Liver (tissue), 9 donors: Measurements from ENCODE around the gene ARPC4. TPM values are rescaled to one million over a fixed set of nuclear protein-coding genes. Genes with fewer than 3 reads are reported as not detected.

Experiments used
- DNase-seq: peaks from one replicate; pipeline ENCODE4 v3.0.0-alpha.2; 2017; ENCODE audit warnings: low spot score
- H3K27ac ChIP-seq, 2 donors: one replicate each; pipeline ENCODE4 v1.7.0; 2013; ENCODE audit warnings: inconsistent platforms in 2 of 2, low read length in 2 of 2, control low read depth in 1 of 2, low read depth in 1 of 2, mild to moderate bottlenecking in 1 of 2
- H3K27me3 ChIP-seq, 4 donors: one replicate each; pipeline versions ENCODE4 v1.6.1 to v1.7.0; 2013; ENCODE audit warnings: low read length in 3 of 4, inconsistent platforms in 1 of 4, mild to moderate bottlenecking in 1 of 4, moderate library complexity in 1 of 4; ENCODE audit not compliant: control insufficient read depth in 4 of 4, insufficient read depth in 4 of 4
- H3K36me3 ChIP-seq, 4 donors: one replicate each; pipeline versions ENCODE4 v1.6.1 to v1.7.0; 2013; ENCODE audit warnings: low read length in 3 of 4, mild to moderate bottlenecking in 3 of 4, low read depth in 1 of 4, moderate library complexity in 1 of 4; ENCODE audit not compliant: control insufficient read depth in 4 of 4, insufficient read depth in 3 of 4
- H3K4me1 ChIP-seq, 4 donors: one replicate each; pipeline versions ENCODE4 v1.6.1 to v1.7.0; 2013; ENCODE audit warnings: low read length in 3 of 4, mild to moderate bottlenecking in 3 of 4, moderate library complexity in 1 of 4; ENCODE audit not compliant: control insufficient read depth in 4 of 4, insufficient read depth in 4 of 4
- H3K4me3 ChIP-seq, 3 donors: one replicate each; pipeline versions ENCODE4 v1.6.1 to v1.7.0; 2013; ENCODE audit warnings: low read length in 3 of 3, control low read depth in 1 of 3, low read depth in 1 of 3, mild to moderate bottlenecking in 1 of 3
- H3K9ac ChIP-seq, 2 donors: one replicate each; pipeline ENCODE4 v1.7.0; 2013; ENCODE audit warnings: low read length in 2 of 2, mild to moderate bottlenecking in 2 of 2, moderate library complexity in 2 of 2, control low read depth in 1 of 2, low read depth in 1 of 2
- H3K9me3 ChIP-seq, 4 donors: one replicate each; pipeline versions ENCODE4 v1.6.1 to v1.7.0; 2013; ENCODE audit warnings: low read length in 3 of 4; ENCODE audit not compliant: control insufficient read depth in 4 of 4
- CTCF ChIP-seq: fragments of 150-350 bp; IDR thresholded peaks from 2 replicates; pipeline ENCODE4 v1.5.1; 2017; ENCODE audit warnings: improper control_type of control experiment, low read depth, low read length; ENCODE audit not compliant: missing input control
- EGR1 ChIP-seq, 2 donors: IDR thresholded peaks; 2 replicates each; pipeline ENCODE4 v1.6.1; 2016 to 2018; ENCODE audit warnings: antibody characterized with exemption in 2 of 2, low read depth in 2 of 2
- FOXA1 ChIP-seq: IDR thresholded peaks from 2 replicates; pipeline ENCODE4 v1.6.1; 2016; ENCODE audit warnings: antibody characterized with exemption
- FOXA2 ChIP-seq: IDR thresholded peaks from 2 replicates; pipeline ENCODE4 v1.6.1; 2016; ENCODE audit warnings: antibody characterized with exemption
- GABPA ChIP-seq, 2 donors: IDR thresholded peaks in 1 of 2; conservative IDR thresholded peaks in 1 of 2; 2 replicates each; pipeline ENCODE4 v1.6.1; 2016; ENCODE audit warnings: antibody characterized with exemption in 2 of 2, mild to moderate bottlenecking in 1 of 2, moderate library complexity in 1 of 2
- HNF4A ChIP-seq, 2 donors: conservative IDR thresholded peaks; 2 replicates each; pipeline ENCODE4 v1.6.1; 2016; ENCODE audit warnings: antibody characterized with exemption in 2 of 2, mild to moderate bottlenecking in 2 of 2
- HNF4G ChIP-seq: IDR thresholded peaks from 2 replicates; pipeline ENCODE4 v1.6.1; 2016; ENCODE audit warnings: antibody characterized with exemption
- JUND ChIP-seq, 2 donors: IDR thresholded peaks; 2 replicates each; pipeline ENCODE4 v1.6.1; 2016; ENCODE audit warnings: antibody characterized with exemption in 2 of 2
- NR2F2 ChIP-seq: IDR thresholded peaks from 2 replicates; pipeline ENCODE4 v1.6.1; 2016; ENCODE audit warnings: antibody characterized with exemption
- RAD21 ChIP-seq, 2 donors: IDR thresholded peaks; 2 replicates each; pipeline ENCODE4 v1.6.1; 2016; ENCODE audit warnings: antibody characterized with exemption in 2 of 2, mild to moderate bottlenecking in 2 of 2
- RXRA ChIP-seq, 2 donors: IDR thresholded peaks; 2 replicates each; pipeline ENCODE4 v1.6.1; 2017 to 2018; ENCODE audit warnings: antibody characterized with exemption in 2 of 2, mild to moderate bottlenecking in 1 of 2
- SP1 ChIP-seq: IDR thresholded peaks from 2 replicates; pipeline ENCODE4 v1.6.1; 2018; ENCODE audit warnings: antibody characterized with exemption, mild to moderate bottlenecking
- YY1 ChIP-seq: IDR thresholded peaks from 2 replicates; pipeline ENCODE4 v1.6.1; 2016; ENCODE audit warnings: antibody characterized with exemption, mild to moderate bottlenecking
- ZBTB33 ChIP-seq: IDR thresholded peaks from 2 replicates; pipeline ENCODE4 v1.6.1; 2016; ENCODE audit warnings: antibody characterized with exemption
- WGBS: extraction: QIAGEN DNeasy Blood & Tissue Kit; methylation state at CpG from one replicate; pipeline ENCODE4 v1.1.7; 2013; 5-methylcytosine and 5-hydroxymethylcytosine counted together
- polyA plus RNA-seq, 2 donors: library from polyadenylated mRNA; stranded (reverse) in 1 of 2; unstranded in 1 of 2; fragments of 200-250 nt in 1 of 2; fragments of >200 nt in 1 of 2; fragmentation: Nextera tagmentation in 1 of 2; extraction: Ambion mirVana in 1 of 2; gene quantifications; one replicate each; pipeline versions ENCODE4 v1.2.1 to v1.2.3, GENCODE V29; 2013 to 2015
- total RNA-seq, 2 donors: library from RNA; depleted of rRNA; stranded (reverse); fragments of >200 nt; gene quantifications; one replicate each; pipeline ENCODE4 v1.2.3, GENCODE V29; 2014
- TF ChIP-seq, protein P1 (sequence below): IDR thresholded peaks from 2 replicates; pipeline ENCODE4 v1.6.1; 2016; ENCODE audit warnings: antibody characterized with exemption
- TF ChIP-seq, protein P2 (sequence below): IDR thresholded peaks from 2 replicates; pipeline ENCODE4 v1.6.1; 2016; ENCODE audit warnings: antibody characterized with exemption, mild to moderate bottlenecking
- TF ChIP-seq, protein P3 (sequence below): IDR thresholded peaks from 2 replicates; pipeline ENCODE4 v1.6.1; 2016; ENCODE audit warnings: antibody characterized with exemption
- donor health status: healthy.
- donor health status: healthy.
- donor health status: healthy.
- donor health status: healthy.
- donor health status: healthy.

The ARPC4 gene
- total and polyA plus RNA-seq, 4 donors, result 22.1 to 53.6 (median 52.5) TPM

- no peak overlapping the region for H3K27ac ChIP-seq
- WGBS, result 97% methylated on average over 7 of the region's 7 CpGs
Observed at GRCh38 chr3:9806688-9807589, 14.1 kb downstream of the ARPC4 start.

More at GRCh38 chr3:9806688-9807589, 14.1 kb downstream of the ARPC4 start:
- no peak for DNase-seq
- TF ChIP-seq ZBTB33 (no peak), RXRA (IDR thresholded peaks at IDR 0.05) (no peak), JUND (IDR thresholded peaks at IDR 0.05) (no peak), YY1 (no peak), NR2F2 (no peak), HNF4G (no peak), SP1 (no peak), EGR1 (IDR thresholded peaks at IDR 0.05; ENCODE audit: low read depth in 2 of 2) (no peak), FOXA1 (no peak), RAD21 (IDR thresholded peaks at IDR 0.05) (no peak), CTCF (no peak), FOXA2 (no peak), GABPA (IDR thresholded peaks at IDR 0.05 in 1 of 2, conservative IDR thresholded peaks at IDR 0.05 in 1 of 2) (no peak), HNF4A (conservative IDR thresholded peaks at IDR 0.05) (no peak)
- TF ChIP-seq, protein P1, sequence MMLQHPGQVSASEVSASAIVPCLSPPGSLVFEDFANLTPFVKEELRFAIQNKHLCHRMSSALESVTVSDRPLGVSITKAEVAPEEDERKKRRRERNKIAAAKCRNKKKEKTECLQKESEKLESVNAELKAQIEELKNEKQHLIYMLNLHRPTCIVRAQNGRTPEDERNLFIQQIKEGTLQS, result no peak
- TF ChIP-seq, protein P2, sequence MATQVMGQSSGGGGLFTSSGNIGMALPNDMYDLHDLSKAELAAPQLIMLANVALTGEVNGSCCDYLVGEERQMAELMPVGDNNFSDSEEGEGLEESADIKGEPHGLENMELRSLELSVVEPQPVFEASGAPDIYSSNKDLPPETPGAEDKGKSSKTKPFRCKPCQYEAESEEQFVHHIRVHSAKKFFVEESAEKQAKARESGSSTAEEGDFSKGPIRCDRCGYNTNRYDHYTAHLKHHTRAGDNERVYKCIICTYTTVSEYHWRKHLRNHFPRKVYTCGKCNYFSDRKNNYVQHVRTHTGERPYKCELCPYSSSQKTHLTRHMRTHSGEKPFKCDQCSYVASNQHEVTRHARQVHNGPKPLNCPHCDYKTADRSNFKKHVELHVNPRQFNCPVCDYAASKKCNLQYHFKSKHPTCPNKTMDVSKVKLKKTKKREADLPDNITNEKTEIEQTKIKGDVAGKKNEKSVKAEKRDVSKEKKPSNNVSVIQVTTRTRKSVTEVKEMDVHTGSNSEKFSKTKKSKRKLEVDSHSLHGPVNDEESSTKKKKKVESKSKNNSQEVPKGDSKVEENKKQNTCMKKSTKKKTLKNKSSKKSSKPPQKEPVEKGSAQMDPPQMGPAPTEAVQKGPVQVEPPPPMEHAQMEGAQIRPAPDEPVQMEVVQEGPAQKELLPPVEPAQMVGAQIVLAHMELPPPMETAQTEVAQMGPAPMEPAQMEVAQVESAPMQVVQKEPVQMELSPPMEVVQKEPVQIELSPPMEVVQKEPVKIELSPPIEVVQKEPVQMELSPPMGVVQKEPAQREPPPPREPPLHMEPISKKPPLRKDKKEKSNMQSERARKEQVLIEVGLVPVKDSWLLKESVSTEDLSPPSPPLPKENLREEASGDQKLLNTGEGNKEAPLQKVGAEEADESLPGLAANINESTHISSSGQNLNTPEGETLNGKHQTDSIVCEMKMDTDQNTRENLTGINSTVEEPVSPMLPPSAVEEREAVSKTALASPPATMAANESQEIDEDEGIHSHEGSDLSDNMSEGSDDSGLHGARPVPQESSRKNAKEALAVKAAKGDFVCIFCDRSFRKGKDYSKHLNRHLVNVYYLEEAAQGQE, result no peak
- TF ChIP-seq, protein P3, sequence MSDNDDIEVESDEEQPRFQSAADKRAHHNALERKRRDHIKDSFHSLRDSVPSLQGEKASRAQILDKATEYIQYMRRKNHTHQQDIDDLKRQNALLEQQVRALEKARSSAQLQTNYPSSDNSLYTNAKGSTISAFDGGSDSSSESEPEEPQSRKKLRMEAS, result no peak
- no peak overlapping the region for H3K9ac ChIP-seq
- peaks cover 0 to 13% (median 7%) of the 10 kb centered on the region in 4 donors for H3K4me1 ChIP-seq
- H3K36me3 ChIP-seq, result peaks cover 14 to 44% (median 39%) of the 10 kb centered on the region in 4 donors
- no peaks in the 10 kb centered on the region for H3K27me3 ChIP-seq
- H3K9me3 ChIP-seq, result no peaks in the 10 kb centered on the region
- no peak overlapping the region for H3K4me3 ChIP-seq
